Prostate gland (tissue), 2 donors: ENCODE data around the gene SELENOH. TPM values are rescaled to one million over a fixed set of nuclear protein-coding genes. Genes with fewer than 3 reads are reported as not detected.

ENCODE experiments used
- DNase-seq: peaks from one replicate; pipeline ENCODE4 v3.0.0-alpha.2; 2019; ENCODE audit warnings: low spot score
- H3K27ac ChIP-seq, 2 donors: fragments of 200-600 bp; sonication (generic); 2 replicates each; pipeline ENCODE4 v1.5.1; 2017 to 2019
- H3K27me3 ChIP-seq: fragments of 200-600 bp; sonication (generic); replicated peaks from 2 replicates; pipeline ENCODE4 v1.5.1; 2019; ENCODE audit not compliant: insufficient read depth
- H3K36me3 ChIP-seq, 2 donors: fragments of 200-600 bp; sonication (generic); 1 replicate in 1 of 2; 2 replicates in 1 of 2; pipeline versions ENCODE4 v1.5.1 to v1.8.1; 2017 to 2019
- H3K4me1 ChIP-seq: fragments of 200-600 bp; sonication (generic); replicated peaks from 2 replicates; pipeline ENCODE4 v1.5.1; 2019
- H3K4me3 ChIP-seq, 2 donors: fragments of 200-600 bp; sonication (generic); 2 replicates each; pipeline ENCODE4 v1.5.1; 2017 to 2019
- H3K9me3 ChIP-seq: fragments of 200-600 bp; sonication (generic); 2 replicates; pipeline ENCODE4 v1.5.1; 2017
- POLR2A ChIP-seq: fragments of 450-650 bp; IDR thresholded peaks from one replicate; pipeline ENCODE4 v1.6.1; 2016; ENCODE audit warnings: antibody characterized with exemption, mild to moderate bottlenecking
- POLR2AphosphoS5 ChIP-seq: sonication (generic); formaldehyde crosslinking; IDR thresholded peaks from one replicate; pipeline ENCODE4 v1.6.1; 2017; ENCODE audit warnings: antibody characterized with exemption
- WGBS: methylation state at CpG from one replicate; pipeline ENCODE4 v1.1.5; 2018; 5-methylcytosine and 5-hydroxymethylcytosine counted together
- intact Hi-C: fragments of 100-400 bp; cut with DNase I; formaldehyde crosslinking; loops from one replicate; pipeline ENCODE4 v1.14.2; 2022
- total RNA-seq, 2 donors: library from RNA; depleted of rRNA; stranded (reverse); fragments of >200 nt; gene quantifications; one replicate each; pipeline ENCODE4 v1.1.0, GENCODE V29; 2016
- TF ChIP-seq, protein P1 (sequence below), 4 experiments: fragments of 200-600 bp in 2 of 4; fragments of 450-650 bp in 2 of 4; sonication (generic) in 2 of 4; IDR thresholded peaks; 1 replicate in 3 of 4; 2 replicates in 1 of 4; pipeline ENCODE4 v1.5.1; 2016 to 2019; ENCODE audit warnings: antibody characterized with exemption in 4 of 4, mild to moderate bottlenecking in 2 of 4, moderate library complexity in 2 of 4

SELENOH gene
- total RNA-seq, 2 donors from 2014 or later, result 181 to 334 TPM

GRCh38 chr11:57777969-57778317, 36.7 kb downstream of the SELENOH start:
- TF ChIP-seq, protein P1, sequence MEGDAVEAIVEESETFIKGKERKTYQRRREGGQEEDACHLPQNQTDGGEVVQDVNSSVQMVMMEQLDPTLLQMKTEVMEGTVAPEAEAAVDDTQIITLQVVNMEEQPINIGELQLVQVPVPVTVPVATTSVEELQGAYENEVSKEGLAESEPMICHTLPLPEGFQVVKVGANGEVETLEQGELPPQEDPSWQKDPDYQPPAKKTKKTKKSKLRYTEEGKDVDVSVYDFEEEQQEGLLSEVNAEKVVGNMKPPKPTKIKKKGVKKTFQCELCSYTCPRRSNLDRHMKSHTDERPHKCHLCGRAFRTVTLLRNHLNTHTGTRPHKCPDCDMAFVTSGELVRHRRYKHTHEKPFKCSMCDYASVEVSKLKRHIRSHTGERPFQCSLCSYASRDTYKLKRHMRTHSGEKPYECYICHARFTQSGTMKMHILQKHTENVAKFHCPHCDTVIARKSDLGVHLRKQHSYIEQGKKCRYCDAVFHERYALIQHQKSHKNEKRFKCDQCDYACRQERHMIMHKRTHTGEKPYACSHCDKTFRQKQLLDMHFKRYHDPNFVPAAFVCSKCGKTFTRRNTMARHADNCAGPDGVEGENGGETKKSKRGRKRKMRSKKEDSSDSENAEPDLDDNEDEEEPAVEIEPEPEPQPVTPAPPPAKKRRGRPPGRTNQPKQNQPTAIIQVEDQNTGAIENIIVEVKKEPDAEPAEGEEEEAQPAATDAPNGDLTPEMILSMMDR (IDR thresholded peaks at IDR 0.05), result no peak
- TF ChIP-seq POLR2AphosphoS5, result no peak
- TF ChIP-seq POLR2A, result no peak
- Histone ChIP-seq H3K27ac (peak overlapping the region; percentile 80 to 87), H3K27me3 (no peaks in the 10 kb centered on the region), H3K36me3 (no peaks in the 10 kb centered on the region), H3K9me3 (no peaks in the 10 kb centered on the region), H3K4me3 (peak overlapping the region in 1 of 2 donors; percentile 3), H3K4me1 (peaks cover 56% of the 10 kb centered on the region)
- intact Hi-C loops, result no loop called here
- WGBS, result 25% methylated on average over 3 of the region's 3 CpGs
- DNase-seq, result peak; percentile 44

- no peaks in the 10 kb centered on the region for H3K27me3 ChIP-seq
- H3K36me3 ChIP-seq, result no peaks in the 10 kb centered on the region
- peaks cover 56% of the 10 kb centered on the region for H3K4me1 ChIP-seq
- 7% methylated on average over 6 of the region's 6 CpGs for WGBS
- intact Hi-C loops, result no loop called here
- TF ChIP-seq POLR2AphosphoS5, result peak; percentile 83
- TF ChIP-seq, protein P1 (IDR thresholded peaks at IDR 0.05), result no peak
- no peak for TF ChIP-seq POLR2A
- H3K4me3 ChIP-seq, result peak overlapping the region in 1 of 2 donors; percentile 3
- peak overlapping the region; percentile 80 to 87 for H3K27ac ChIP-seq
- no peaks in the 10 kb centered on the region for H3K9me3 ChIP-seq
- peak; percentile 91 for DNase-seq
Measured at GRCh38 chr11:57778318-57779037, 37.2 kb downstream of the SELENOH start.

DNA sequence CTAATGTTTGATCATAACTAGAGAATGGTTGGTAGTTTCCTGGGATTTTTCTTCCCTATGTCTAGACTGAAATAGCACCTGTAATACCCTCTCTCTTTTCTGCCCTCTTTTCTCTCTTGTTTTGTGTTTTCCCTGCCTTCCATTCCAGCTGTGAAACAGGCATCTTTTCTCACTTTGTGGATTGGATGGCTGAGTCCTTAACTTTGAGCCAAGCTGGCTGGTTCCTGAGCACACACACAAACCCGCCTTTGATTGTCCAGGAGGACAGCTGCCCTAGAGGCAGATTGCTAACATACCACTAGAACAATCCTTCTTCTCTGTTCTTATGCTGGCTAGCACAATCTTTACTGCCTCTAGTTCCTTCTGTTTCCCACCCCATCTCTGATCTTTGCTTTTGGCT, 38.0 kb downstream of the SELENOH start:
- Histone ChIP-seq H3K27ac (peak overlapping the region; percentile 80 to 87), H3K36me3 (no peaks in the 10 kb centered on the region), H3K4me1 (peaks cover 56% of the 10 kb centered on the region), H3K27me3 (no peaks in the 10 kb centered on the region), H3K4me3 (no peak overlapping the region), H3K9me3 (no peaks in the 10 kb centered on the region)
- TF ChIP-seq POLR2A, result no peak
- TF ChIP-seq POLR2AphosphoS5, result peak; percentile 70
- TF ChIP-seq, protein P1 (IDR thresholded peaks at IDR 0.05), result peak in 2 of 4 experiments; percentile 17 to 39
- 0% methylated on average over 1 of the region's 1 CpG for WGBS
- peak; percentile 74 for DNase-seq
- intact Hi-C loops, result no loop called here

- TF ChIP-seq, protein P1 (IDR thresholded peaks at IDR 0.05), result no peak
- TF ChIP-seq POLR2AphosphoS5, result peak; percentile 89
- TF ChIP-seq POLR2A, result peak; percentile 33
- Histone ChIP-seq H3K27ac (peak overlapping the region; percentile 80 to 87), H3K4me3 (no peak overlapping the region), H3K36me3 (no peaks in the 10 kb centered on the region), H3K9me3 (no peaks in the 10 kb centered on the region), H3K27me3 (no peaks in the 10 kb centered on the region), H3K4me1 (peaks cover 54% of the 10 kb centered on the region)
- 29% methylated on average over 3 of the region's 3 CpGs for WGBS
- peak; percentile 85 for DNase-seq
- intact Hi-C loops, result no loop called here
Measured at GRCh38 chr11:57781529-57781943, 40.2 kb downstream of the SELENOH start.

- 90% methylated on average over 2 of the region's 2 CpGs for WGBS
- no peaks in the 10 kb centered on the region for H3K27me3 ChIP-seq
- TF ChIP-seq POLR2AphosphoS5 (no peak), POLR2A (no peak)
- TF ChIP-seq, protein P1 (IDR thresholded peaks at IDR 0.05), result no peak
- no peaks in the 10 kb centered on the region for H3K9me3 ChIP-seq
- peaks cover 44% of the 10 kb centered on the region for H3K4me1 ChIP-seq
- peak overlapping the region in 1 of 2 donors; percentile 5 for H3K27ac ChIP-seq
- DNase-seq, result no peak
- no peaks in the 10 kb centered on the region for H3K36me3 ChIP-seq
- no peak overlapping the region for H3K4me3 ChIP-seq
- intact Hi-C loops, result no loop called here
Measured at GRCh38 chr11:57785072-57785471, 43.8 kb downstream of the SELENOH start.
